ENCODE results near the gene ART1.

Gene ART1

GRCh38 chr11:3703383-3703782 is 58.5 kb downstream of the ART1 start:
- Histone ChIP-seq H3K27ac (no peak overlapping the region), H3K27me3 (no peaks in the 10 kb centered on the region), H3K4me3 (no peak overlapping the region), H3K4me2 (no peak overlapping the region), H3K9ac (no peak overlapping the region), H4K20me1 (peaks cover 6% of the 10 kb centered on the region; the same call in 1 of the 2 replicates), H3K36me3 (peaks cover 98% of the 10 kb centered on the region), H3K4me1 (no peaks in the 10 kb centered on the region), H3K9me3 (no peaks in the 10 kb centered on the region)
- no peak for TF ChIP-seq Cebpa-rat (IDR thresholded peaks at IDR 0.05)

- H3K9ac ChIP-seq, result no peak overlapping the region
- H3K4me1 ChIP-seq, result no peaks in the 10 kb centered on the region
- H3K9me3 ChIP-seq, result no peaks in the 10 kb centered on the region
- H4K20me1 ChIP-seq, result peaks cover 28% of the 10 kb centered on the region
- peaks cover 96% of the 10 kb centered on the region for H3K36me3 ChIP-seq
- no peak overlapping the region for H3K27ac ChIP-seq
- H3K4me2 ChIP-seq, result no peak overlapping the region
- H3K27me3 ChIP-seq, result no peaks in the 10 kb centered on the region
- TF ChIP-seq Cebpa-rat (IDR thresholded peaks at IDR 0.05), result no peak
- H3K4me3 ChIP-seq, result no peak overlapping the region
These were observed 62.2 kb downstream of the ART1 start for GRCh38 chr11:3707176-3707575.

- Histone ChIP-seq H3K27ac (no peak overlapping the region), H3K27me3 (no peaks in the 10 kb centered on the region), H4K20me1 (peaks cover 42% of the 10 kb centered on the region), H3K9ac (no peak overlapping the region), H3K4me3 (no peak overlapping the region), H3K36me3 (peaks cover 97% of the 10 kb centered on the region), H3K9me3 (no peaks in the 10 kb centered on the region), H3K4me1 (no peaks in the 10 kb centered on the region), H3K4me2 (no peak overlapping the region)
- TF ChIP-seq Cebpa-rat (IDR thresholded peaks at IDR 0.05), result no peak
These were observed 65.0 kb downstream of the ART1 start for GRCh38 chr11:3709977-3710376.

GRCh38 chr11:3710485-3711259 is 65.7 kb downstream of the ART1 start:
- H3K4me1 ChIP-seq, result no peaks in the 10 kb centered on the region
- H3K36me3 ChIP-seq, result peaks cover 97% of the 10 kb centered on the region
- H4K20me1 ChIP-seq, result peaks cover 48% of the 10 kb centered on the region
- H3K9me3 ChIP-seq, result no peaks in the 10 kb centered on the region
- no peak overlapping the region for H3K4me3 ChIP-seq
- no peak overlapping the region for H3K9ac ChIP-seq
- no peaks in the 10 kb centered on the region for H3K27me3 ChIP-seq
- H3K27ac ChIP-seq, result no peak overlapping the region
- no peak for TF ChIP-seq Cebpa-rat (IDR thresholded peaks at IDR 0.05)
- H3K4me2 ChIP-seq, result no peak overlapping the region

GRCh38 chr11:3712274-3712673 is 67.3 kb downstream of the ART1 start:
- no peak overlapping the region for H3K9ac ChIP-seq
- no peak for TF ChIP-seq Cebpa-rat (IDR thresholded peaks at IDR 0.05)

More at GRCh38 chr11:3712274-3712673, 67.3 kb downstream of the ART1 start:
- Histone ChIP-seq H3K27ac (no peak overlapping the region), H3K4me1 (no peaks in the 10 kb centered on the region), H3K4me3 (no peak overlapping the region), H3K27me3 (no peaks in the 10 kb centered on the region), H3K9me3 (no peaks in the 10 kb centered on the region), H4K20me1 (peaks cover 48% of the 10 kb centered on the region), H3K4me2 (no peak overlapping the region), H3K36me3 (peaks cover 98% of the 10 kb centered on the region)
